Measurements from ENCODE around the gene LEMD1.

LEMD1 gene

GRCh38 chr1:205441716-205442050 lies 19.8 kb upstream of the LEMD1 start:
- no peak overlapping the region for H3K4me3 ChIP-seq (replicated peaks; ENCODE audit: low read depth, low read length)
- no peak for DNase-seq (ENCODE audit: low read depth)
- TF ChIP-seq CTCF (IDR thresholded peaks at IDR 0.05; ENCODE audit: low read length, missing control alignments): no peak

GRCh38 chr1:205441318-205441633 lies 19.4 kb upstream of the LEMD1 start:
- no peak overlapping the region for H3K4me3 ChIP-seq (replicated peaks; ENCODE audit: low read depth, low read length)
- no peak for TF ChIP-seq CTCF (IDR thresholded peaks at IDR 0.05; ENCODE audit: low read length, missing control alignments)

GRCh38 chr1:205440476-205441317 lies 18.8 kb upstream of the LEMD1 start:
- no peak overlapping the region for H3K4me3 ChIP-seq (replicated peaks; ENCODE audit: low read depth, low read length)
- DNase-seq (ENCODE audit: low read depth): peak; percentile 74
- TF ChIP-seq CTCF (IDR thresholded peaks at IDR 0.05; ENCODE audit: low read length, missing control alignments): no peak

More at GRCh38 chr1:205441318-205441633, 19.4 kb upstream of the LEMD1 start:
- DNase-seq (ENCODE audit: low read depth): no peak

GRCh38 chr1:205440121-205440475 lies 18.2 kb upstream of the LEMD1 start:
- TF ChIP-seq CTCF (IDR thresholded peaks at IDR 0.05; ENCODE audit: low read length, missing control alignments): no peak
- no peak overlapping the region for H3K4me3 ChIP-seq (replicated peaks; ENCODE audit: low read depth, low read length)
- DNase-seq (ENCODE audit: low read depth): no peak

- DNase-seq (ENCODE audit: low read depth): peak; percentile 88
- TF ChIP-seq CTCF (IDR thresholded peaks at IDR 0.05; ENCODE audit: low read length, missing control alignments): peak; percentile 70
- no peak overlapping the region for H3K4me3 ChIP-seq (replicated peaks; ENCODE audit: low read depth, low read length)
These were observed 16.6 kb upstream of the LEMD1 start for GRCh38 chr1:205438213-205439158.

- no peak for DNase-seq (ENCODE audit: low read depth)
- H3K4me3 ChIP-seq (replicated peaks; ENCODE audit: low read depth, low read length): no peak overlapping the region
- no peak for TF ChIP-seq CTCF (IDR thresholded peaks at IDR 0.05; ENCODE audit: low read length, missing control alignments)
These were observed 15.7 kb upstream of the LEMD1 start for GRCh38 chr1:205437570-205437969.

Measured in fibroblast of pulmonary artery (primary cell).